ENCODE data around the gene HIVEP1.

HIVEP1 gene

GRCh38 chr6:12020187-12020791 lies 8.2 kb downstream of the HIVEP1 start:
- DNase-seq (ENCODE audit: low read depth), result no peak

GRCh38 chr6:12022481-12022880 lies 10.4 kb downstream of the HIVEP1 start:
- DNase-seq (ENCODE audit: low read depth), result no peak

GRCh38 chr6:12022953-12023388 lies 10.9 kb downstream of the HIVEP1 start:
- no peak for DNase-seq (ENCODE audit: low read depth)

DNA sequence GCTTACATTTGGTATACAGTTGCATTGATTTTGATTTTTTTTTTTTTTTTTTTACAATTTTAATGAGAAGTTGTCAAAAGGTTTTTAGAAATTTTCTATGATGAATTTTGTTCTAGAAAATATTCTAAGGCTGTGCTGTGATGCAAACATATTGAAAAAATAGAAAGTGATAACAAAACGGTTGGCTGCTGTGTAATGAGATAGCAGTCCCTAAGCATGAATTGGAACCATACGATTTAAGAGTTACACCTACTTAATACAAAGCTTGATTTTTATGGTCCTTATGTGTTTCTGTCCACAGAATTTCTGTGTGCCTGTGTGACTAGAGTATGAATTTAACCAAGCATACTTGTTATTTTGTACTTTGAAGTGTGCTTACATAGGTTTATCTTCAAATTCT lies 12.1 kb downstream of the HIVEP1 start:
- no peak for DNase-seq (ENCODE audit: low read depth)

GRCh38 chr6:12024699-12025434 lies 12.8 kb downstream of the HIVEP1 start:
- DNase-seq (ENCODE audit: low read depth), result no peak

- no peak for DNase-seq (ENCODE audit: low read depth)
Measured at GRCh38 chr6:12026120-12026519, 14.0 kb downstream of the HIVEP1 start.

GRCh38 chr6:12026833-12027232 lies 14.7 kb downstream of the HIVEP1 start:
- DNase-seq (ENCODE audit: low read depth), result no peak

DNA sequence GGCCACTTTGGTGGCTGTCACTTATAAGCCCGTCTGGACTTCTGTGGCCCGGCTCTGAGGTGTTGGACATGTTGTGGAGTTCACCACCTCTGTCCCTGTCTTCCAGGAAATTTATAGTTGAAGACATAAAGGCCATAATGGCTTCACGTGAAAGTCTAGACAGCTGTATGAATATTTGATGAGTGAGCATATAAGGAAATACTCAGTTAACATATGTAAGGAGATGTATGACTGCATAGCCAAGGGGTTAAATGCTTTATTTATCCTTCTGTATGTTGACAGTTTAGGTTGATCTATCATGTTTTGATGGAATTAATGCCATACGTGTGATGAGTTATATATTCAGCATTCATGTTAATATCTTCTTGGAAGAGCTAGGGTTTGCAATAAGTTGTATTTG lies 16.1 kb downstream of the HIVEP1 start:
- DNase-seq (ENCODE audit: low read depth), result no peak

- DNase-seq (ENCODE audit: low read depth), result no peak
Measured at GRCh38 chr6:12029979-12030737, 18.0 kb downstream of the HIVEP1 start.

GRCh38 chr6:12030993-12031550 lies 19.0 kb downstream of the HIVEP1 start:
- no peak for DNase-seq (ENCODE audit: low read depth)

DNA sequence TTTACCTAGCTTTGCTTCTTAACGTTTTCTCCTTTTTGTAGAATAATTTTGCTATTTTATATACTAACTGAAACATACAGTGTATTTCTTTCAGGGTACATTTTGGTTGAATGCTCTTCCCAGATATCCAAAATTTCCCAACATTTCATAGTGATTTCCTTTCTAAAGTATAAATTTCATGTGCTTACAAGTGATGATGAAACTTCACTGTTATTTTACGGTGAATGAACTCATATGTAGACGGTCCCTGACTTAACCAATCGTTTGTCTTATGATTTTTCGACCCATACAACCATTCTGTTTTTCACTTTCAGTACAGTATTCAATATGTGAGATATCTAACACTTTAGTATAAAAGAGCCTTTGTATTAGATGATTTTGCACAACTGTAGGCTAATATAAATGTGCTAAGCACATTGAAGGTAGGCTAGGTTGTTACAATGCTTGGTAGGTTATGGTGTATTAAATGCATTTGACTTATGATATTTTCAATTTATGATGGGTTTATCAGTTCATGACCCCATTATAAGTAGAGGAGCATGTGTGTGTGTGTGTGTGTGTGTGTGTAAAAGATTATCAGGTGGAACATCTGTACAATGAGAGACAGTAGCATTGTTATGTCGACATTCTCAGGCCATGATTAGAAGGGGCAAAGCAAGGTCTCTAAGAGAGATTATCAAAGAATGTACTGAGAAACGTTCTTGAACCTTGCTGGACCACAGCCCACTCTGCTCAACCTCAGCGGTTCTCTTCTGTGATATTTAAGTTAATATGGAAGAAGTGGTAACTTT lies 20.9 kb downstream of the HIVEP1 start:
- no peak for DNase-seq (ENCODE audit: low read depth)

GRCh38 chr6:12033770-12034169 lies 21.7 kb downstream of the HIVEP1 start:
- DNase-seq (ENCODE audit: low read depth), result no peak

GRCh38 chr6:12034349-12034748 lies 22.2 kb downstream of the HIVEP1 start:
- DNase-seq (ENCODE audit: low read depth), result no peak

DNA sequence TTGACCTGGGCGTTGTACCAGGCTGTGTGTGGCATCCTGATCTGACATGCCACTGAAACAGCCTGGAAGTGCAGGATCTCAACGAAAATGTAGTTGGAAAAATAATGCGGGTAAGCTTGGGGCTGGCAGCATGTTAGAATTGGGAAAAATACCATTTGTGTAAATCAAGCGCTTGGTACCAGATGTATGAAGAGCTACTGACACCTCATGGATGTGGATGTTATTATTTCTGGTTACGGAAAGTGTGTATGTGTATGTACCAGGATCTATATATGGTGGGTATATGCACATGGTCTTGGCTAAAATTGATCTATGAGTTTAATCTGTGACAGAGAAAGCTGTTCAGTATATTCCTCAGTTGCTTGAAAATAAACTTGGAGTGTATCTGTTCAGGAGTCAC lies 22.7 kb downstream of the HIVEP1 start:
- no peak for DNase-seq (ENCODE audit: low read depth)

DNA sequence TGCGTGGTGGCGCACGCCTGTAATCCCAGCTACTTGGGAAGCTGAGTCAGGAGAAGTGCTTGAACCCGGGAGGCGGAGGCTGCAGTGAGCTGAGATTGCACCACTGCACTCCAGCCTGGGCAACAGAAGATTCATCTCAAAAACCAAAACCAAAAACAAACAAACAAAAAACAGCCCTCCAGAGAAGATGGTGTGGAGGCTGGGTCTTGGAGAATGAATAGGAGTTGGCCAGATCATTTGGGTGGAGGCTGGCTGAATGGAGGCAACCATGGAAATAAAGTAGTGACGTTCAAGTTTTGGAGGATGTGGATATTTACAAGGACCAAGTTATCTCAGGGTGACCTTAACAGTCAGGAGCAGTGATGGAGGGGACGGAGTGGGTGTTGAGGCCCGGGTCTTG lies 24.7 kb downstream of the HIVEP1 start:
- DNase-seq (ENCODE audit: low read depth), result no peak

DNA sequence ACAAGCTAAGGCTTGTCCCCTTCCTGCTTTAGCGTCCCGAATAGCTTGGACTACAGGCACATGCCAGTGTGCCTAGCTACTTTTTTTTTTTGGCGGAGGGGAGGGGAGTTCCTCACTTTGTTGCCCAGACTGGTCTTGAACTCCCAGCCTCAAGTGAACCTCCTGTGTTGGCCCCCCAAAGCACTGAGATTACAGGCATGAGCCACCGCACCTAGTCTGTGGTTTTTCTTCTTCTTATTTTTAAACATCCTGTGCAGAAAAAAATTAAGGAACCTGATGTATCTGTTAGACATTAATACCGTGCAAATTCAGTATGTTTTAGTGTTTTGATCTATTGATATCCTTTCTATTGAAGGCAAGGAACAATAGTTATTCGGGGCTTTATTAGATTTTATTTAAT lies 25.7 kb downstream of the HIVEP1 start:
- no peak for DNase-seq (ENCODE audit: low read depth)

DNA sequence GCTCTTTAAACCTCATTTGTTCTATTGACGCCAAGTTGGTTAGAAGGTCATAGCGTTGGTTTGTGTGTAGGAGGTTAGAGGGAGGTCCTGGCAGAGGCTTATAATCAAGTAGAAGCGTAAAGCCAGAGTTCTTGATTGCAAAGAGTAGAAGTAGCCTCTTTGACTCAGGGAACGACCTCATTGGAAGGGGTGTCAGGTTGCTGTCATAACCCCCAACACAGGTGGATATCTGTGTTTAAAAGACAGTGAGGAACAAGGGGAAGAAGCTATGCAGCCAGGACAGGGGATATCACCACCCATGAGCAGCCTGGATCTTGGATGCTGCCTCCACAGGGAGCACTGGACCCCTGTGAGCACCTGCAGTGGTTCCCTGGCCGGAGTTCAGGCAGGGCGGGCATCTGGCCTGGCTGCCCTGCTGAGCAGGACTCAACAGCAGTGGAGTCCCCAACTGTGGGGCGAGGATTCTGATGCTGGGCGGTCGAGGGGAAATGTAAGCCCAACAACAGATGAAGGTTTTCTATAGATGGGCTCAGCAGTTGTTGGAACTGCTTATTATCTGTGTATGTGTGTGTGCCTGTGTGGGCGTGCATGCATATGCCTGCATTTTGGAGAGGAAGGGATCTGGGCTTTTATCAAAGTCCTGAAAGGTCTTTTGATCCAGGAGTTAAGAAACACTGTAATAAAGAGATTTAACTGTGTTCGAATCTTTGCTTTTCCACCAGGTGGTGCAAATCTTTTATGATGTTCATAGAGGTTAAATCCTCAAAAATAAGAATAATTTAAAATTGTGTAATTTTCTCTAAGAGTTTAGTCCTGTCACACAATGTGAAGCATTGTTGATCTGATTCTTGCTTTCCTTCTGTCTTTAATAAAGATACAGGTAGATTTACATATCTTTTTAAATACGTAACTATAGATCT lies 27.7 kb downstream of the HIVEP1 start:
- no peak for DNase-seq (ENCODE audit: low read depth)

DNA sequence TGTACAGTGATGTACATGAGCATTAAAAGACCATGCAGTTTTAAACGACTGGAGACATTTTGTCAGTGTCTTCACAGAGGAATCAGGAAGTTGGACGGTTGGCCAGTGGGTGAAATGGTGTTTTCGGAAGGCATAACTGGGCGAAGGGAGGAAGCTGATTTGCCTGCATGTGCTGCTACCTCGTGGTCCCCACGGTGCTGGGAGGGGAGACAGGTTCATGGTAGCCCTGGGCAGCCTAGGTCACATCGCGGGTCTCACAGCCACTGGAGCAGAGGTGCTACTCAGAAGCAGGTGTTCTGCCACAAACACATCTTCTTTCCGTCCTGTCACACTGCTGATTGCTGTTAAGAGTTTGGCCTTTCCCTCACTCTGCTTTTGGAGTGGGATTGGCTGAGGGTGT lies 35.2 kb downstream of the HIVEP1 start:
- no peak for DNase-seq (ENCODE audit: low read depth)

- no peak for DNase-seq (ENCODE audit: low read depth)
Measured at GRCh38 chr6:12047792-12048432, 35.8 kb downstream of the HIVEP1 start.

GRCh38 chr6:12048609-12049008 lies 36.5 kb downstream of the HIVEP1 start:
- no peak for DNase-seq (ENCODE audit: low read depth)
